OCI-LY7 (cell line): Measurements from ENCODE around the gene MSANTD7. TPM values are rescaled to one million over a fixed set of nuclear protein-coding genes. Genes with fewer than 3 reads are reported as not detected.

Experiments
- BruUV-seq: library from RNA; stranded (reverse); fragments of 400-500 nt; replicated peaks from 2 replicates; lab custom pipeline; 2021; lab: Mats Ljungman, UMichigan
- CTCF ChIA-PET: fragments of 300-600 bp; sonication (Branson Sonifier 250); formaldehyde crosslinking; loops from one replicate; lab custom pipeline; 2022; ENCODE audit warnings: antibody characterized with exemption; ENCODE audit not compliant: unreplicated experiment; lab: Charles Lee
- POLR2A ChIA-PET: fragments of 300-600 bp; sonication (Branson Sonifier 250); formaldehyde crosslinking; loops from one replicate; lab custom pipeline; 2022; ENCODE audit warnings: antibody characterized with exemption; lab: Charles Lee
- DNase-seq: peaks from one replicate; pipeline ENCODE4 v3.0.0-alpha.2; 2015; ENCODE audit warnings: low spot score
- H2AFZ ChIP-seq: fragments of 200-600 bp; sonication (generic), shearing (Covaris generic); 2 replicates; pipeline ENCODE4 v1.6.1; 2014; ENCODE audit warnings: mild to moderate bottlenecking, antibody characterized with exemption, low read length, moderate library complexity
- H3K27ac ChIP-seq: fragments of 200-600 bp; sonication (generic); 2 replicates; pipeline ENCODE4 v1.5.1; 2014; ENCODE audit warnings: mixed run types, low read depth, mild to moderate bottlenecking, moderate library complexity, low read length, inconsistent platforms; ENCODE audit not compliant: poor library complexity, severe bottlenecking
- H3K36me3 ChIP-seq: fragments of 200-600 bp; sonication (generic); 2 replicates; pipeline ENCODE4 v1.6.1; 2014; ENCODE audit warnings: mild to moderate bottlenecking, antibody characterized with exemption, low read length, moderate library complexity, mixed read lengths; ENCODE audit not compliant: insufficient read depth
- H3K4me1 ChIP-seq: fragments of 200-600 bp; sonication (generic); 2 replicates; pipeline ENCODE4 v1.5.1; 2014; ENCODE audit warnings: mild to moderate bottlenecking, low read length; ENCODE audit not compliant: insufficient read depth, poor library complexity, severe bottlenecking
- H3K4me2 ChIP-seq: fragments of 200-600 bp; sonication (generic); 2 replicates; pipeline ENCODE4 v1.6.1; 2014; ENCODE audit warnings: mild to moderate bottlenecking, low read length
- H3K4me3 ChIP-seq: fragments of 200-600 bp; sonication (generic); 2 replicates; pipeline ENCODE4 v1.5.1; 2014; ENCODE audit warnings: mild to moderate bottlenecking, low read depth, low read length; ENCODE audit not compliant: poor library complexity, severe bottlenecking
- H3K79me2 ChIP-seq: fragments of 200-600 bp; sonication (generic); 2 replicates; pipeline ENCODE4 v1.6.1; 2016; ENCODE audit warnings: low read depth, mild to moderate bottlenecking, low read length, moderate library complexity, mixed read lengths; ENCODE audit not compliant: insufficient read depth
- H3K9me2 ChIP-seq: fragments of 200-600 bp; sonication (generic); 2 replicates; pipeline ENCODE4 v1.6.1; 2016; ENCODE audit warnings: mild to moderate bottlenecking, low read length, mixed read lengths; ENCODE audit not compliant: insufficient read depth
- H3K9me3 ChIP-seq: fragments of 200-600 bp; sonication (generic); 2 replicates; pipeline ENCODE4 v1.6.1; 2014; ENCODE audit warnings: mild to moderate bottlenecking, mixed run types, low read length, mixed read lengths
- H4K20me1 ChIP-seq: fragments of 200-600 bp; sonication (generic); 2 replicates; pipeline ENCODE4 v1.6.1; 2014; ENCODE audit warnings: mild to moderate bottlenecking, antibody characterized with exemption, low read length, moderate library complexity, mixed read lengths; ENCODE audit not compliant: insufficient read depth
- EZH2phosphoT487 ChIP-seq: fragments of 200-600 bp; sonication (generic); IDR thresholded peaks from 2 replicates; pipeline ENCODE4 v1.6.1; 2018; ENCODE audit warnings: low read depth, borderline replicate concordance, mild to moderate bottlenecking, mixed run types, antibody characterized with exemption, low read length, moderate library complexity, mixed read lengths
- intact Hi-C: fragments of 100-400 bp; cut with micrococcal nuclease; formaldehyde crosslinking; loops from one replicate; pipeline ENCODE4 v1.10.0; 2022; ENCODE audit not compliant: unreplicated experiment
- total RNA-seq, 2 experiments: library from RNA; depleted of rRNA in 1 of 2; stranded (reverse); fragments of >200 nt in 1 of 2; shearing (Covaris generic) in 1 of 2; gene quantifications; 2 replicates each; pipeline ENCODE4 v1.2.3, GENCODE V29; 2014 to 2022
- TF ChIP-seq, protein P1 (sequence below): fragments of 200-600 bp; sonication (generic); conservative IDR thresholded peaks from 2 replicates; pipeline ENCODE4 v1.5.1; 2014; ENCODE audit warnings: mild to moderate bottlenecking, antibody characterized with exemption, low read length, moderate library complexity, mixed read lengths

Gene MSANTD7
- total RNA-seq, 2 experiments from 2014 or later: 26.5 to 29.5 TPM

DNA sequence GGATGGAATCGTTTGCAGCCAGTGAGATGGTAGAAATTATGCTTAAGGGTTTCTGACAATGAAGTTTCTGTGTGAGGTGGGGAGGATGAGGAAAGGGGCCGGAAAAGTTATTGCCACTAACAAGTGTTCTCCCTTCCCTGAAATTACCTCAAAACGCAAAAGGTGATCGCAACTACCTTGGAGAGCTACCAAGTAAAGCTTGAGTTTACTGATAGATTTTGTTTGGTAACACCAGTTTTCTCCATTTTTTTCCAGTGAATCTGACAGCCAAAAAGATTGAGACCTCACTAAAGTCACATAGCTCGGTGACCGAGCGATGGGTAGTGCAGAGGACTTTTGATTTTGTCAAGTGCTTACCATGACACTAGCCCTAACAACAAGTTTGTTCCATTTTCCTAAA is 42.1 kb downstream of the MSANTD7 start:
- ChIA-PET CTCF (no interaction called here), POLR2A (interaction anchor here (0.9 to 4.0 kb wide), 7 partner anchors 10 to 131 kb away, joined by 3 to 23 read pairs (median 4); partner anchors contain the start of genes DCLRE1C and MEIG1)
- no TSS peak for BruUV-seq
- Histone ChIP-seq H3K9me2 (no peaks in the 10 kb centered on the region), H3K4me1 (peaks cover 42% of the 10 kb centered on the region), H4K20me1 (peaks cover 18% of the 10 kb centered on the region; the same call in 1 of the 2 replicates), H3K27ac (peak overlapping the region; percentile 61), H2AFZ (no peak overlapping the region), H3K4me3 (peak overlapping the region; percentile 88), H3K4me2 (peak overlapping the region; percentile 92), H3K36me3 (peaks cover 52% of the 10 kb centered on the region), H3K79me2 (peaks cover 82% of the 10 kb centered on the region), H3K9me3 (no peaks in the 10 kb centered on the region)
- intact Hi-C loops: no loop called here
- no peak for TF ChIP-seq EZH2phosphoT487
- TF ChIP-seq, protein P1, sequence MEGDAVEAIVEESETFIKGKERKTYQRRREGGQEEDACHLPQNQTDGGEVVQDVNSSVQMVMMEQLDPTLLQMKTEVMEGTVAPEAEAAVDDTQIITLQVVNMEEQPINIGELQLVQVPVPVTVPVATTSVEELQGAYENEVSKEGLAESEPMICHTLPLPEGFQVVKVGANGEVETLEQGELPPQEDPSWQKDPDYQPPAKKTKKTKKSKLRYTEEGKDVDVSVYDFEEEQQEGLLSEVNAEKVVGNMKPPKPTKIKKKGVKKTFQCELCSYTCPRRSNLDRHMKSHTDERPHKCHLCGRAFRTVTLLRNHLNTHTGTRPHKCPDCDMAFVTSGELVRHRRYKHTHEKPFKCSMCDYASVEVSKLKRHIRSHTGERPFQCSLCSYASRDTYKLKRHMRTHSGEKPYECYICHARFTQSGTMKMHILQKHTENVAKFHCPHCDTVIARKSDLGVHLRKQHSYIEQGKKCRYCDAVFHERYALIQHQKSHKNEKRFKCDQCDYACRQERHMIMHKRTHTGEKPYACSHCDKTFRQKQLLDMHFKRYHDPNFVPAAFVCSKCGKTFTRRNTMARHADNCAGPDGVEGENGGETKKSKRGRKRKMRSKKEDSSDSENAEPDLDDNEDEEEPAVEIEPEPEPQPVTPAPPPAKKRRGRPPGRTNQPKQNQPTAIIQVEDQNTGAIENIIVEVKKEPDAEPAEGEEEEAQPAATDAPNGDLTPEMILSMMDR: no peak
- no peak for DNase-seq

DNA sequence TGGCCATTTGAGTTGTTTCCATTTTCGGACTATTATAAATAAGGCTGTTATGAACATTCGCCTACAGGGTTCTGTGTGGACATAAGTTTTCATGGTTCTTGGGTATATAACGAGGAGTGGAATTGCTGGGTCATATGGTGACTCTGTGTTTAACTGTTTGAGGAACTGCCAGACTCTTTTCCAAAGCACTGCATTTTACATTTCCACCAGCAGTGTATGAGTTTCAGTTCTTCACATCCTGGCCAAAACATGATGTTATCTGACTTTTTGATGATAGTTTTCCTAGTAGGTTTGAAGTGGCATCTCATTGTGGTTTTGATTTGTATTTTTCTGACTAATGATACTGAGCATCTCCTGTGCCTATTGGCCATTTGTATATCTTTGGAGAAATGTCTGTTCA is 46.0 kb downstream of the MSANTD7 start:
- Histone ChIP-seq H3K4me2 (no peak overlapping the region), H3K4me3 (no peak overlapping the region), H2AFZ (no peak overlapping the region), H3K9me2 (no peaks in the 10 kb centered on the region), H4K20me1 (peaks cover 22% of the 10 kb centered on the region; the same call in 1 of the 2 replicates), H3K36me3 (peaks cover 76% of the 10 kb centered on the region), H3K4me1 (peaks cover 25% of the 10 kb centered on the region), H3K9me3 (no peaks in the 10 kb centered on the region), H3K27ac (no peak overlapping the region), H3K79me2 (peaks cover 93% of the 10 kb centered on the region)
- no peak for TF ChIP-seq EZH2phosphoT487
- TF ChIP-seq, protein P1: no peak
- POLR2A ChIA-PET: no interaction called here
- CTCF ChIA-PET: no interaction called here
- BruUV-seq: no TSS peak
- intact Hi-C loops: no loop called here
- no peak for DNase-seq

Other genes with a start within 250 kb of the MSANTD7 start
- 114 and 134 TPM in 2 replicates for gene FAM107B, start 63.4 kb upstream of the MSANTD7 start, total RNA-seq (2014; rRNA removed; shearing (Covaris generic))
- gene FAM107B, start 63.4 kb upstream of the MSANTD7 start, total RNA-seq (2022): 398 and 422 TPM in 2 replicates
- 0.72 and 3.2 TPM in 2 replicates for gene CDNF, start 269 bp upstream of the MSANTD7 start, total RNA-seq (2014; rRNA removed; shearing (Covaris generic))
- gene CDNF, start 269 bp upstream of the MSANTD7 start, total RNA-seq (2022): 3.6 and 3.7 TPM in 2 replicates
- gene HSPA14, start within 50 bp of the MSANTD7 start, total RNA-seq (2014; rRNA removed; shearing (Covaris generic)): 21.8 and 29.4 TPM in 2 replicates
- 28.2 and 30.9 TPM in 2 replicates for gene HSPA14, start within 50 bp of the MSANTD7 start, total RNA-seq (2022)
- gene SUV39H2, start 40.6 kb downstream of the MSANTD7 start, total RNA-seq (2014; rRNA removed; shearing (Covaris generic)): 31.5 and 43.4 TPM in 2 replicates
- 58.0 and 58.2 TPM in 2 replicates for gene SUV39H2, start 40.6 kb downstream of the MSANTD7 start, total RNA-seq (2022)
- 45.3 and 81.3 TPM in 2 replicates for gene DCLRE1C, start 115.8 kb downstream of the MSANTD7 start, total RNA-seq (2014; rRNA removed; shearing (Covaris generic))
- 50.2 and 53.2 TPM in 2 replicates for gene DCLRE1C, start 115.8 kb downstream of the MSANTD7 start, total RNA-seq (2022)
- gene MEIG1, start 121.1 kb downstream of the MSANTD7 start, total RNA-seq (2014; rRNA removed; shearing (Covaris generic)): 1.1 and 2.5 TPM in 2 replicates
- gene MEIG1, start 121.1 kb downstream of the MSANTD7 start, total RNA-seq (2022): 1.7 and 2.7 TPM in 2 replicates
- gene OLAH, start 205.6 kb downstream of the MSANTD7 start, total RNA-seq (2014; rRNA removed; shearing (Covaris generic)): not detected in 2 replicates
- gene OLAH, start 205.6 kb downstream of the MSANTD7 start, total RNA-seq (2022): not detected in 2 replicates